Tibial artery (tissue), 4 donors: ENCODE results near the gene TTLL4.

Experiments
- DNase-seq, 2 donors: peaks; one replicate each; pipeline ENCODE4 v3.0.0-alpha.2; 2019
- H3K27ac ChIP-seq, 2 donors: fragments of 200-600 bp; sonication (generic) in 1 of 2; 1 replicate in 1 of 2; 2 replicates in 1 of 2; pipeline ENCODE4 v1.5.1; 2018 to 2019; ENCODE audit warnings: mild to moderate bottlenecking in 1 of 2
- H3K27me3 ChIP-seq, 2 donors: fragments of 200-600 bp; sonication (generic) in 1 of 2; one replicate each; pipeline versions ENCODE4 v1.5.1 to v1.6.0; 2016 to 2019
- H3K36me3 ChIP-seq, 3 donors: fragments of 200-600 bp; sonication (generic) in 2 of 3; one replicate each; pipeline ENCODE4 v1.5.1; 2016 to 2019; ENCODE audit warnings: mild to moderate bottlenecking in 2 of 3
- H3K4me1 ChIP-seq, 4 donors: fragments of 200-600 bp; sonication (generic) in 2 of 4; 1 replicate in 3 of 4; 2 replicates in 1 of 4; pipeline ENCODE4 v1.5.1; 2016 to 2019
- H3K4me3 ChIP-seq, 2 donors: fragments of 200-600 bp; sonication (generic) in 1 of 2; 1 replicate in 1 of 2; 2 replicates in 1 of 2; pipeline ENCODE4 v1.5.1; 2018 to 2019; ENCODE audit warnings: mild to moderate bottlenecking in 2 of 2
- H3K9me3 ChIP-seq, 3 donors: fragments of 200-600 bp; sonication (generic) in 1 of 3; one replicate each; pipeline ENCODE4 v1.5.1; 2016 to 2019
- intact Hi-C: fragments of 100-400 bp; cut with DNase I; formaldehyde crosslinking; loops from one replicate; pipeline ENCODE4 v1.15.0; 2023; ENCODE audit warnings: low total_unique reads
- TF ChIP-seq, protein P1 (sequence below), 2 experiments: fragments of 200-600 bp in 1 of 2; fragments of 450-650 bp in 1 of 2; IDR thresholded peaks; one replicate each; pipeline ENCODE4 v1.5.1; 2017 to 2019; ENCODE audit warnings: antibody characterized with exemption in 2 of 2, mild to moderate bottlenecking in 1 of 2, moderate library complexity in 1 of 2

The TTLL4 gene

DNA sequence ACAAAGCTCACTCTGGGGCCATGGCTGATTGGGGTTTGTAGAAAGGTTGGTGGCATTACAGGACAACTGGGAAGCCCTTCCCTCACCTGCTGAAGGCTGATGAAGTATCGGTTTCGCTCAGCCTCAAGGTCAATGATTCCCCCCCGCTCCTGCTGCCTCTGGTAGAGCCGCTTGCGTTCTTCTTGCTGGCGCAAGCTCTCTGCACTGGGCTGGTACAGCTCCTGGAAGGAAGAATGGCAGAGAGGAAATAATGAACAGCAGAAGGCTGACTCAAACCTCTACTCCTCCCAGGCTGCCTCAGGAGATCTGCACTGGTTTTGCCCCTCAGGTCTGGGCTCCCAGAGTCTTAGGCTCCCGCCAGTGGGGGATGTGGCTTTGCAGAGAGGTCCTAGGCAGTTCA lies 46.0 kb upstream of the TTLL4 start:
- H3K4me3 ChIP-seq = no peak overlapping the region
- H3K36me3 ChIP-seq = peaks cover 67 to 85% (median 67%) of the 10 kb centered on the region in 3 donors
- no peak for DNase-seq
- no peaks in the 10 kb centered on the region for H3K9me3 ChIP-seq
- intact Hi-C loops = no loop called here
- TF ChIP-seq, protein P1, sequence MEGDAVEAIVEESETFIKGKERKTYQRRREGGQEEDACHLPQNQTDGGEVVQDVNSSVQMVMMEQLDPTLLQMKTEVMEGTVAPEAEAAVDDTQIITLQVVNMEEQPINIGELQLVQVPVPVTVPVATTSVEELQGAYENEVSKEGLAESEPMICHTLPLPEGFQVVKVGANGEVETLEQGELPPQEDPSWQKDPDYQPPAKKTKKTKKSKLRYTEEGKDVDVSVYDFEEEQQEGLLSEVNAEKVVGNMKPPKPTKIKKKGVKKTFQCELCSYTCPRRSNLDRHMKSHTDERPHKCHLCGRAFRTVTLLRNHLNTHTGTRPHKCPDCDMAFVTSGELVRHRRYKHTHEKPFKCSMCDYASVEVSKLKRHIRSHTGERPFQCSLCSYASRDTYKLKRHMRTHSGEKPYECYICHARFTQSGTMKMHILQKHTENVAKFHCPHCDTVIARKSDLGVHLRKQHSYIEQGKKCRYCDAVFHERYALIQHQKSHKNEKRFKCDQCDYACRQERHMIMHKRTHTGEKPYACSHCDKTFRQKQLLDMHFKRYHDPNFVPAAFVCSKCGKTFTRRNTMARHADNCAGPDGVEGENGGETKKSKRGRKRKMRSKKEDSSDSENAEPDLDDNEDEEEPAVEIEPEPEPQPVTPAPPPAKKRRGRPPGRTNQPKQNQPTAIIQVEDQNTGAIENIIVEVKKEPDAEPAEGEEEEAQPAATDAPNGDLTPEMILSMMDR (IDR thresholded peaks at IDR 0.05) = no peak
- H3K27ac ChIP-seq = no peak overlapping the region
- H3K27me3 ChIP-seq = no peaks in the 10 kb centered on the region
- H3K4me1 ChIP-seq = peaks cover 0 to 10% (median 3%) of the 10 kb centered on the region in 4 donors

DNA sequence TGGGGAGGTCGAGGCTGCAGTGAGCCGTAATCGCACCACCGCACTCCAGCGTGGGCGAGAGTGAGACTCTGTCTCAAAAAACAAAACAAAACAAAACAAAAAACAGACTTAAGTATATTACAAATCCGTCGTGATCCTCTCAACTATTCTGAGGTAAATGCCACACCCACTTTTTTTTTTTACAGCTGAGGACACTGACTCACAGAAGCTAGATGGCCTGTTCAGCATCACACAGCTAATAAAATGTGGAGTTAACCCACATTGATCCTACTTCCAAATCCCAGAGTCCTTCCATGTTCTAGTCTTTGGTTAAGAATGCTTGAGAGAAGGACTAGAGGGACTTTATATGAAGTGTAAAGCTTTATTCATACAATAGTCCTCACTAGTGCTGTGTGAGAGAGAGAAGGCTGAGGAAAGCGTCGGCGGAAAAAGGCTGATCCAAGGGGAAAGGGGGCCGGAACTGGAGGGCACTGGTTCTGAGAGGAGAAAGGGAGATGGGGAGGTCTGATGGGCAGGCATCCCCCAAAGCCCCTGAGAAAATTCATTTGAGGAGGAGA lies 39.5 kb upstream of the TTLL4 start:
- no peaks in the 10 kb centered on the region for H3K9me3 ChIP-seq
- peak overlapping the region; percentile 71 to 80 for H3K27ac ChIP-seq
- H3K4me1 ChIP-seq = peaks cover 0 to 18% (median 14%) of the 10 kb centered on the region in 4 donors
- TF ChIP-seq, protein P1 (IDR thresholded peaks at IDR 0.05) = no peak
- peaks cover 25 to 45% (median 30%) of the 10 kb centered on the region in 3 donors for H3K36me3 ChIP-seq
- no peaks in the 10 kb centered on the region for H3K27me3 ChIP-seq
- intact Hi-C loops = no loop called here
- H3K4me3 ChIP-seq = peak overlapping the region; percentile 64 to 75
- no peak for DNase-seq

DNA sequence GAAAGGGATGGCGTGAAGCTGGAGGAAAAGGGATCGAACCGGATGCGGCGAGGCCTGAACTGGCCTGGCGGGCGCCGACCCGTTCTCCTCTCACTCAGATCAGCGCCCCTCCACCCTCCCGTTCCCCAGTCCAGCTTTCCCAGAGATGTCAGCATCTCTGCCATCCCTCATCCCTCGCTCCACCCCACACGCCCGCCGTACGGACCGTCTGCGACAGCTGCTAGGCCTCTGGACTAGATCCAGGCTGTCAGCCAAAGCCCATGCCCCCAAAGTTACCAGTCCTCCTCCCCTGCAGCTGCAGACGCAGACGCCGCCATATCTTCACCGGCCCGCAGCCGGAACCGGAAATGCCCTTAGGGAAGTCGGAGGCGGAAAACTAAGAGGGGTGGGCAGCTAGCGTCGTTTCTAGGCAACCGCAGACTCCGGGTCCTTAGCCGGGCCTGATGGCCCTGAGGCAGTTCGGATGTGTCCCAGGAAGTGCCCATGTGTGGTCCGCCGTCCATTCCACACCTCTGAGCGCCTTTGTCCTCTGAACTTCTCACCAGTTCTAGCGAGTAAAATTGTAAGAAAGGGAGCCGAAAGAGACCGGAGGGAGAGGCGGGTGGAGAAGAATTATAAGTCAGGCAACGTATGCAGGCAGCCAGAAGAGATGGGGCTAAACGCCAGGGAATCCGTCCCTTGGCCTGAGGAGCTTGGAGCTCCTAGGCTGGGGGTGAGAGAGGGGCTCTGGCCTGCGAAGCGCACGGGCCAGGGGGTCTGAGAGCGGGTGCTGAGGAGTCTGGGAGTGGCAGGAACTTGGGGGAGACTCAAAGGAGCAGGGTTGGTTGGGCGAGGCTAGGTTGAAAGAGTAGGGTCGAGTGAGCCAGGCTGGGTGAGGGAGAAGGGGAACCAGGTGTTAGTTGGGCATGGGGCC lies 38.7 kb upstream of the TTLL4 start, which contains the start of the genes RNF25 and STK36:
TSS of gene RNF25 (minus strand) at position 349 of the 913 bp plus-strand sequence. CDS start at position 317, 32 bp downstream.
TSS of gene STK36 (plus strand) at position 433 of the 913 bp plus-strand sequence. CDS start 744 bp downstream, outside the sequence.
- peak within 1 kb of the TSS; percentile 71 to 80 for H3K27ac ChIP-seq
- intact Hi-C loops = no loop called here

DNA sequence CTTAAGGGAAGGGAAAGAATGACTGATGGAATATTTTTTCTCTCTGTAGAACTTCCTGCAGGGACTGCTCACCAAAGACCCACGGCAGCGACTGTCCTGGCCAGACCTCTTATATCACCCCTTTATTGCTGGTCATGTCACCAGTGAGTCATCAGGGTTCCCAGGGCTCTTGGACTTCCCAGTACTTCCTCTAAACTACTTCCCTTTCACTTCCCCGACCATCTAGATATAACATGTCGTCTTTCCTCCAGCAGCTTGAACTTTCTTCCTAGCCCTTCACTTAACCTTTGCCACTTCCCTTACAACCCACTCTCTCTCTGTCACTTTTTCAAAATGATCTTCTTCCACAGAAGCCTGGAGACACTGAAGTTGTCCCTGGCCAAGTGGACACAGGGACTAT lies 31.5 kb upstream of the TTLL4 start:
- Histone ChIP-seq H3K4me1 (no peaks in the 10 kb centered on the region), H3K9me3 (no peaks in the 10 kb centered on the region), H3K4me3 (no peak overlapping the region), H3K27me3 (no peaks in the 10 kb centered on the region), H3K27ac (no peak overlapping the region), H3K36me3 (peaks cover 2 to 78% (median 35%) of the 10 kb centered on the region in 3 donors)
- TF ChIP-seq, protein P1 (IDR thresholded peaks at IDR 0.05) = no peak
- no peak for DNase-seq
- intact Hi-C loops = no loop called here

More for the DNA sequence above, 38.7 kb upstream of the TTLL4 start, which contains the start of the genes RNF25 and STK36:
- peak; percentile 81 to 88 for DNase-seq
- H3K4me1 ChIP-seq = peaks cover 0 to 18% (median 14%) of the 10 kb centered on the region in 4 donors
- H3K36me3 ChIP-seq = peaks cover 19 to 45% (median 24%) of the 10 kb centered on the region in 3 donors
- TF ChIP-seq, protein P1 (IDR thresholded peaks at IDR 0.05) = no peak
- H3K9me3 ChIP-seq = no peaks in the 10 kb centered on the region
- H3K27me3 ChIP-seq = no peaks in the 10 kb centered on the region
- peak within 1 kb of the TSS; percentile 64 to 75 for H3K4me3 ChIP-seq

DNA sequence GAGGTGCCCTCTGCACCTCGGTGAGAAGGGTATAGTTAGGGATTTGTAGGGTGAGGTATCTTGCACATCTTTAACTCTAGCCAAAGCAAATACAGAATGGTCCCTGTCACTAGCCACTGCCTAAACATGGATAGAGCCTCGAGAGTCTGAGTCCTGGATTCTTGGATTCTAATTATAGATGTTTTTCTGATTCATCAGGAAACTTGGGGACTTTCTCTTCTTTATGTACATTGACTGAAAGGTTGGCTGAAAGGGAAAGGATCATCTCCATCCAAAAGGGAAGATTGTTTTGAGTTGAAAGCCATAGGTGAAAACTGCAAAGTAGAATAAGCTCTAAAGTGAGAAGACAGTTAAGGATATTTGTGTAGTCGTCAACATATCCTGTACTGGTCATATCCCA lies 30.6 kb upstream of the TTLL4 start:
- TF ChIP-seq, protein P1 (IDR thresholded peaks at IDR 0.05) = no peak
- H3K27me3 ChIP-seq = no peaks in the 10 kb centered on the region
- no peaks in the 10 kb centered on the region for H3K9me3 ChIP-seq
- intact Hi-C loops = no loop called here
- H3K4me1 ChIP-seq = no peaks in the 10 kb centered on the region
- no peak overlapping the region for H3K4me3 ChIP-seq
- H3K36me3 ChIP-seq = peaks cover 2 to 83% (median 35%) of the 10 kb centered on the region in 3 donors
- DNase-seq = no peak
- no peak overlapping the region for H3K27ac ChIP-seq
